T-helper 22 cell (primary cell): Measurements from ENCODE around the gene FOS.
"Not testable (repeated sequence)": the region's sequence is repeated elsewhere in the genome, so short reads cannot be mapped to it uniquely, and the experiment has no call there.

ENCODE experiments used
- DNase-seq: peaks from one replicate; pipeline ENCODE4 v3.0.0-alpha.2; 2020; ENCODE audit warnings: low read depth

FOS gene

GRCh38 chr14:75294649-75295033 is 16.0 kb downstream of the FOS start:
- no peak for DNase-seq

DNA sequence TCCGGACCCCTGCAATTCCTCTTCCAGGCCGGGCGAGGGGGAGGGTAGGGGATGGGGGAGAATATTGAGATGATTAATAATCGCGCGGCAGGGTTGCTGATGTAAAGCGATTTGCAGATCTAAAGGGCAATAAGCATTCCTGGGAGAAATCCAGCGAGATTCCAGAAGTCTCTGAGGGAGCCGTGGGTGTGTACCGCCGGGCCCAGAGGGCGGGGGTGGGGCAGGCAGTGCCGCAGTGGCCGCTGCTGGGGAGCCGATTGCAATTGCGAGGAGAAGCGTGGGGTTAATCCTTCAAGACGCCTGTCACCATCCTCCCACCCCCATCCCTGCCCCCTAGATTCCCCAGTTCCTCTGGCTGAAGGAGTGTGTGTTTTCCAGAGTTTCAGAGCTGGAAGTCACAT is 16.4 kb downstream of the FOS start:
- no peak for DNase-seq

DNA sequence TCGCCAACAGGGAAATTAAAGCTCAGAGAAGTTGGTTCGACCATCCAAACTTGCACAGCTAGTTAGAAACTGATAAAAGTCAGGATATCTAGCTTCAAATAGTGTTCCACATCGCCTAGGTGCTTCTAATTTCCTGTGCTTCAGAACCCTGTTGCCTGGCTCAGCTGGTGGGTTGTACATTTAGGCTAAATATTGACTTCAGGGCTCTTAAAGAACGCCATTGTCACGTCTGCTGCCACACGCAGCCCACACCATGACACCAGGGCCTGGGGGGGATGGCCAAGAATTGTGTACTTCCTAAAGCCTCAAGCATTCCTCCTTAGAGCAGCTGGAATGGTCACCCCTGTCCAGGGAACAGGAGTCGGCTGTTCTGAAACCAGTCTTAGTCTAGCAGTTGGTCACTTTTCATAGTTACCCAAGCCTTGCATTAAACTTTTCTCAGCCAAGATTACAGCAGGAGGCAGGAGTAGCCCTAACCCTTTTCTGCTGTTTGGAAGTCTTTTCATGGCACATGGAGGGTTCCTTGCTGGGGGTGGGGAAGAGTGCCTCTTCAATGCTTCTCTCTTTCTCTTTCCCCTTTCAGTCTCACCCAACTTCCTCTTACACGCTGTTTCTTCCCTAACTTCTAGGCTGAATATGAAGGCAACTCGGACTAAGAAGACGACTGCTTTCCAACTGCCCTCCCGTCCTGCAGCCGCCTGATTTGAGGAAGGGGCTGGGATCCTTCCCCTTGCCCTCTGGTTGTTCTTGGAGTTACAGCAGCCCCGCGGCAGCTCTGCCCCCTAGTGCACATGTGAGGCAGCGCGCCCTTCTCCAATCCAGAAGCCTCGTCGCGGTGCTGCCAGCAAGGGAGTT is 17.1 kb downstream of the FOS start:
- peak; percentile 50 for DNase-seq

DNA sequence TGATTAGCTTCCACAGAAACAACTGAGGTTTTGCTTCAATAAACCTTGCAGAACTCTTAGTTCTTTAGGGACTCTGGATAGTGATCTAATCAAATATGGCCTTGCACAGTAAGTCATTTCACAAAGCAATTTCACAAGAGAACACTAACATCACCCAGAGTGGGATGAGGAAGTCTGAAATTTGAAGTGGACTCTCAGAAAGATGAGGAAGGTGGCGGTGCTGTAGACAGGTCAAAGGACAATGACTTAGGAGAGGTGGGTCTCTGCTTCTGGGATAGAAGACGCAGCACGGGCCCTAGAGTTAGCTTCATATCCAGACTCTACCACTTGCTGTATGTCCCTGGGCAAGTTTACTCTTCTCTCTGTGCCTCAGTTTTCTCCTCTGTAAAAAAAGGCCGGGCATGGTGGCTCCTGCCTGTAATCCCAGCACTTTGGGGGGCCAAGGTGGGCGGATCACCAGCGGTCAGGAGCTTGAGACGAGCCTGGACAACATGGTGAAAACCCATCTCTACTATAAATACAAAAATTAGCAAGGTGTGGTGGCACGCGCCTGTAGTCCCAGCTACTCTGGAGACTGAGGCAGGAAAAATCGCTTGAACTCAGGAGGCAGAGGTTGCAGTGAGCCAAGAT is 18.9 kb downstream of the FOS start:
- no peak for DNase-seq

DNA sequence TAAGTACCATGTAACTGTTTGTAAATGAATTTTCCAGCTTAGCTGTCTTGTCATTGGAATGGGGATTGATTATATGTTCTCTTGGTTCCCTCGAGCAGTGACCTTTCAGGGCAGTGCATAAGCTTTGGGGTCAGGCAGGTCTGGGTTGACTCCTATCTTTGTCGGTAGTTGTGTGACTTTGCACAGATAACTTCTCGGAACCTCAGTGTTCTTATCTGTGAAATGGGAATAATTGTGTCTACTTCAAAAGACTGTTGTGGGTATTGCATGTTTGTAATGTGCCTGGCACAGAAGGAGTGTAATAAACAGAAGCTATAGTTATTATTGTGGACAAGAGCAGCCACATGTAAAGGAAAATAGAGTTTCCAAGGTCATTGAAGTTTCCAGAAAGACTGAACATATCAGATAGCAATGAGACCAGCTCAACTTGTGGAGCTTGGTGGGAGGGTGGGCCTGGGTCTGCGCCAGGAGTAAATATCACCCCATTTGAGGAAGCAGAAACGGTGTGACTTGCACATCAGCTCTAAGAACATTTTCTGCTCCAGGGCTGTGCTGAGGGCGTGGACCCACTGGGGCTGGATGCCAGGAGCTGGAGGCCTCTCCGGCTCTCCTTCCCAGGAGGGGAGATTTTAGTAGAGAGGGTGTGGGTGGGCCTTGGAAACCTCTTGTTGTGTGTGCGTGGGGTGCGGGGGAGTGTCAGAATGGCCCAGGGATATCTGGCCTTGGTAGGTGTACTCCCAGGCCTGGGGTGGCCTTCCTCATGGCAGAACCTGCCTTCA is 19.7 kb downstream of the FOS start:
- no peak for DNase-seq

GRCh38 chr14:75299059-75299458 is 20.4 kb downstream of the FOS start:
- no peak for DNase-seq

DNA sequence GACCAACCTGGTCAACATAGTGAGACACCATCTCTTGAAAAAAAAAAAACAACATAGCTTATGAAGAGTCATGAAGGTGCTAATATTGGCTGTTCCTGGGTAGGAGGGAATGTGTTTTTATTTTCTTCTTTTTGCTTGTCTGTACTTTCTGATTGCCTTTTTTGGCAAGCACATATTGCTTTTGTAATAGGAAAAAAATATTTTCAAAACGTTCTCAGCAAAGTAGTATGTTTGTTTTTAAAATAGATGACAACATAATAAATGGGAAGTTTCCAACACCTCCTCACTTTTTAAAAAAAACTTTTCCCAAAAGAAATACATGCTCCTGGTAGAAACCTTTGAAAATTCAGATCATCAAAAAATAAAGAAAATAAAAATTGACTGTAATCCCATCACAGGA is 20.9 kb downstream of the FOS start:
- no peak for DNase-seq

DNA sequence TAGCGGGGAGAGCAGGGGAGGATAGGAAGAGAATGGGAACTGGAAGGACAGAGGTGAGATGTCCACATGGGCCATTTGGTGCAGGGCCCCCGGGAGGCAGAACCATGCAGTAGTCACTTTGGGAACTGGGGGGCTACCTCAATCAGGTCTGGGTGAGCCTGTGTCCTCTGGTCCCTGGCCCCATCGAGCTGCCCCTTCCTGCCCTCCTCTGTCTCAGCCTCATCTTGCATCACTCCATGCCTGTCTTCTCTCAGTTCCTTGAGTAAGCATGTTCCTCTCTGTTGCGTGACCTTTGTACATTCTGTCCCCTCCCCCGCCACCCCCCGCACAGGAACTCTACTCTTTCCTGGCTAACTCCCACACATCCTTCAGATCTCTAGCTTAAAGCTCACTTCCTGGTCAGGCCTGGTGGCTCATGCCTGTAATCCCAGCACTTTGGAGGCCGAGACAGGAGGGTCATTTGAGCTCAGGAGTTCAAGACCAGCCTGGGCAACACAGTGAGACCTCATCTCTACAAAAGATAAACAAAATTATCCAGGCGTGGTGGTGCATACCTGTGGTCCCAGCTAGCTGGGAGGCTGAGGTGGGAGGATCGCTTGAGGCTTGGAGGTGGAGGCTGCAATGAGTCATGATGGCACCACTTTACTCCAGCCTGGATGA is 23.2 kb downstream of the FOS start:
- DNase-seq: no peak

- no peak for DNase-seq
These were observed 24.8 kb downstream of the FOS start for GRCh38 chr14:75303381-75303789.

DNA sequence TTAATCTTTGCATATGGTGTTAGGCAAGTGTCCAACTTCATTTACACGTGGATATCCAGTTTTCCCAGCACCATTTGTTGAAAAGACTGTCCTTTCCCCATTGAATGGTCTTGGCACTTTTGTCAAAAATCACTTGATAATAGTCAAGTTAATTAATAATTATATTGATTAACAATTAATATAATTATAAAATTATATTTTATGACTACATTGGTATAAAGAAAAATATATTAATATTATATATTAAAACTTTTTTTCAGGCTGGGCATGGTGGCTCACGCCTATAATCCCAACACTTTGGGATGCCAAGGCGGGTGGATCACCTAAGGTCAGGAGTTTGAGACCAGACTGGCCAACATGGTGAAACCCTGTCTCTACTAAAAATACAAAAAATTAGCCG is 27.8 kb downstream of the FOS start:
- DNase-seq: not testable (repeated sequence)

- DNase-seq: no peak
These were observed 28.5 kb downstream of the FOS start for GRCh38 chr14:75306927-75307699.

GRCh38 chr14:75307700-75308379 is 29.2 kb downstream of the FOS start:
- peak; percentile 35 for DNase-seq

- not testable (repeated sequence) for DNase-seq
These were observed 30.4 kb downstream of the FOS start for GRCh38 chr14:75308991-75309390.

DNA sequence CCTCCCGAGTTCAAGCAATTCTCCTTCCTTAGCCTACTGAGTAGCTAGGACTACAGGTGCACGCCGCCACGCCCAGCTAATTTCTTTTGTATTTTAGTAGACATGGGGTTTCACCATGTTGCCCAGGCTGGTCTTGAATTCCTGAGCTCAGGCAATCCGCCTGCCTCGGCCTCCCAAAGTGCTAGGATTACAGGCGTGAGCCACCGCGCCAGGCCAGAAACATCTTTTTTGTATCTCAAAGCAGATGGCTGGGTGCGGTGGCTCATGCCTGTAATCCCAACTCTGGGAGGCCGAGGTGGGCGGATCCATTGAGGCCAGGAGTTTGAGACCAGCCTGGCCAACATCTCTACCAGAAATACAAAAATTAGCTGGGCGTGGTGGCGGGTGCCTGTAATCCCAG is 30.9 kb downstream of the FOS start:
- not testable (repeated sequence) for DNase-seq

- no peak for DNase-seq
These were observed 31.9 kb downstream of the FOS start for GRCh38 chr14:75310295-75311111.

DNA sequence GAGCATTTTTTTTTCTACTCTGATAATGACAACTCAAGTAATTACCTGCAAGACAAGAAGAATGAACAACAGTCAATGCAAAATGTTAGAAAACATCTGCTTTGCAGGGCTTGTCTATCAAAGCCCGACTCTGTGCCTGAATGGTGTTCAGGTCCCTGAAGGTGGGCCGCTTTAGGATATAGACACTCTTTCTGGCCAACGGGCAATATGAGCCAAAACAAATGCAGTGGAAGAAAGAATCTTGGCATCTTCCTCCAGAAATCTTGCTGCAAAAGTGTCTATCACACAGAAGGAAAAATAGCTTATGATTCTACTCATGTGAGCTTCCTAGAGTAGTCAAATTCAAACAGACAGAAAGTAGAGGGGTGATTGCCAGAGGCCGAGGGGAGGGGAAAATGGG is 32.7 kb downstream of the FOS start:
- DNase-seq: no peak

DNA sequence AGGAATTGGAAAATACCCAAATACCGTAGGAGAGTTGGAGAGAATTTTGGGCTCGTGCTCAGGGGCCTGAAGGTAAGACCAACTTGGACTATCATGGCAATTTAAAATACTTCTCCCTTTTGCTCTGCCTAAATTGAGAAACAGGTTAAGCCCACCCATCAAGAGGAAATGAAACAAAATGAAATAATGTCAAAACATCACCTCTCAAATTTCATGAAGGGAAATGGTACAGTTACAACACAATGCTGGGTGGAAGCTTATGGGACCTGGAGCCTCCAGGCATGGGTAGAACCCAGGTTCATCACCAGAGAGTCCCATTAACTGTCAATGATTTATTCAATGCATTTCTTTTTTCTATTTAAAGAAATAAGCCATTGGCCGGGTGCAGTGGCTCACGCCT is 33.7 kb downstream of the FOS start:
- DNase-seq: no peak

GRCh38 chr14:75313294-75313693 is 34.7 kb downstream of the FOS start:
- no peak for DNase-seq

GRCh38 chr14:75315144-75315543 is 36.5 kb downstream of the FOS start:
- DNase-seq: no peak

DNA sequence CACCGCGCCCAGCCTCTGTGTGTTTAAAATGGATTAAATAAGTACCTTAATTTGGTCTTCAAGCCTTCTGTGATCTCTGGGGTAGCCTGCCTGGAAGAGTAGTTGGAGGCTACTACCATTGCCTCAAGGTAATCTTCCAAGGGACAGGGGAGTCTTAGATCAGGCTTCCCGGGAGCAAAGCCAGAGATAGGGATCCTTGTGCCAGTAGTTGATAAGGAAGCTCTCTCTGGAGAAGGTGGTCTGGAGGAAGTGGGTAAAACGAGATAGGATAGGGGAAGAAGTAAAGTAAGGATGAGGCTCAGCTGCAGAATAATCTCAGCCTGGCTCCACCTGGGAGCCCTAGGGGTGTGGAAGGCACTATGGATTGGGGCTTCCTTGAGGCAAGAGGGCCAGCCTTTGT is 38.5 kb downstream of the FOS start:
- no peak for DNase-seq
